Measurements from ENCODE around the gene VAC14.

- TF ChIP-seq CTCF (IDR thresholded peaks at IDR 0.05; ENCODE audit: low read length) (no peak), EZH2 (IDR thresholded peaks at IDR 0.05; ENCODE audit: borderline replicate concordance, low read length) (no peak)
Observed at GRCh38 chr16:70689035-70689969, 111.7 kb downstream of the VAC14 start.

Data from OCI-LY1 (cell line).